GM18519 (cell line): ENCODE data around the gene MEG3.

ENCODE experiments used
- ATAC-seq: cut with Tn5 transposase; IDR thresholded peaks from one replicate; pipeline ENCODE4 v1.9.1; 2021; ENCODE audit warnings: mild to moderate bottlenecking, moderate library complexity; ENCODE audit not compliant: unreplicated experiment, low FRiP score

The MEG3 gene

GRCh38 chr14:100825713-100826331, at the start of gene MEG3:
Gene MEG3, plus strand, starts transcription at chr14:100826118.
- no peak for ATAC-seq

DNA sequence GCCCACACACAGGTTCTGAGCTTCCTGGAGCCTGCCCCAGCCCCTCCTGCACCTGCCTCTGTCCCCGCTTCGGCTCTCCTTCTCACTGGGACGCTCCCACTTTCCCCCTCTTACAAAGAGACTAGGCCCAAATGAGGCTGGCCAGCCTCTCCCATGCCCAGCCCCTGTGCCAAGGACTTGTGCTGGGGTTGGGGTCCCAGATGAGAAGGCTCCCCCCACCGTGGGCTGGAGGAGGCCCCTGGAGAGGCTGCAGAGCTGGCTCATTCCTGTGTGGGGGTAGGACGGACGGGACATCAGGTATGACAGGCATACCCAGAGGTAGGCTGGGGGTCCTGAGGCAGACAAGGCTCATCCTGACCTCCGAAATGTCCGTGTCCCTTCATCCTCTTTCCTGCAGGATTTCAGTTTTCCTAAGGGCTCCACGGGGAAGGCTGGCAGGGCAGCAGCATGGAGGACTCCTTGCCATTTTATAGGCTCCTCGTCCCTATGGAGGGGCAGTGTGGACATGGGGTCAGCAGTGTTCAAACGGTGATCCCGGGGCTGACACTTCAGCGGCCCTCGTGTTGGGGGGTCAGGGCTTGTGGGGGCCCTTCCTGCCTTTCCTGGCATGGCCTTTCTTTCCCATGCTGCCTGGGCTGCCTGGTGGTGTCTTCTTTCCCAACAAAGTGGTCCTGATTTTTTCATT, 49.1 kb upstream of the MEG3 start:
- ATAC-seq, result no peak

GRCh38 chr14:100777366-100777817, 48.5 kb upstream of the MEG3 start:
- ATAC-seq, result no peak

- no peak for ATAC-seq
Observed at GRCh38 chr14:100777818-100778525, 47.9 kb upstream of the MEG3 start.

DNA sequence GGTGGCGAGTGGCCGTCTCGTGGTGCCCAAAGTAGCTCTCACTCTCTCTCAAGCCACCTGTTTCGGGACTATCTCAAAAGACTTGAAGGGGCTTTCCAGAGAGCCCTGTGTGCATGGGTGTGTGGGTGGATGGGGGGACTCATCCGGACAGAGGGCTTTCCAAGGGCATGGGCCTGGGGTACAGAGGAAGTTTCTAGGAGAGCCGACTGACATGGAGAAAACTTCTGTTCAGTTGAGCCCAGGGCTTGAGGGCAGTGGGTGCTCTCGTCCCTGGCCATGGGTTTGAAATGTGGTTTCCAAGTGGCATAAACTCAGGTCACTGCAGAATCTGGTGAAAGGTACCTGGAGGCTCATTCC, 47.4 kb upstream of the MEG3 start:
- no peak for ATAC-seq

DNA sequence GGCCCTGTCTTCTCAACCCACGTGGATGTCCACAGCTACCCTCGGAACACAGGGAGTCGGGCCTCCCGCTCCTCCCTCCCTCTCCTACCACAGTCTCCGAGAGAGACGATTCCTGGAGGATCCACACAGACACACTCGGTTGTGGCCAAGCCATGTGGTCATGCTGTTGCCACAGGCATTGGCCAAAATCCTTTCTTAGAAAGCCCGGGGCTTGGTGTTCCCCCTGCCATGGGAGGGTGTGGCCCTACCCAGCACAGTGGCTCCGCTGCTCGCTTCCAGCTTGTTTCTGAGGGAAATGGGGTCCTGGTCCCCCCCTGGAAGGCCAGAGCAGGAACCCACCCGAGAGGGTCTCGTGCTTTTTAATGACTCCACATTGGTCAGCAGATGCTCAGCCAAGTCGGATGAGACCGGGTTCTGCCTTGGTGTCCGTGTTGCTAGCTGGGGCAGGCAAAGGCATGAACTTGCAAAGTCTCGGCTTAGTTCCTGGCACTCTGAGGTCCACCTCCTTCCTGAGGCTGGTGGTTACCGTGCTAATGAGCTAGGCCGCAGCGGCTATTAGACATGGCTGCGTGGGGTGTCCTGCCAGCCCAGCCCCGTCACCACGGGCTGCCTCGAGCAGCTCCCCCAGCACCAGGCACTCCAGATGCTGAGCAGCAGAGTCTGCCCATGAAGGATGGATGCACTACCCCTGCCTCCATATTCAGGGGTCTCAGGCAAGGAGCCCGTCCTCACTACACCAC, 46.8 kb upstream of the MEG3 start:
- no peak for ATAC-seq

GRCh38 chr14:100779691-100780080, 46.2 kb upstream of the MEG3 start:
- ATAC-seq, result no peak

DNA sequence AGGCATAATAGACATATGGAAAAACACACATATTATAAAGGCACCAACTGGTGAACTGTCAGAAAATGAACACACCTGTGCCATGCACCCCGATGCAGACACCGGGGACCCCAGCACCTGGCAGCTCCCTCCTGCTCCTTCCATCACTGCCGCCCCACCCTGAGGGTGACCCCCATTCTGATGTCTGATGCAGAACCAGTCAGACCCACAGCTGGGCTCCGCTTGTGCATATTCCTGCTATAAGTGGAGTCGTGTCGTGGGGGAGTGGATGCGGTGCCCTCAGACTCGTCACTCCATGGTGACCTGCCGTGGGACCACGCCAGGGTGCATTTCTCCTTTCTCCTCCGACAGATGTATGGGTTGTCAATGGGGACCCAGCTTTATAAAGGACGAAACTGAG, 45.7 kb upstream of the MEG3 start:
- no peak for ATAC-seq

- ATAC-seq, result no peak
Observed at GRCh38 chr14:100780646-100781355, 45.1 kb upstream of the MEG3 start.

DNA sequence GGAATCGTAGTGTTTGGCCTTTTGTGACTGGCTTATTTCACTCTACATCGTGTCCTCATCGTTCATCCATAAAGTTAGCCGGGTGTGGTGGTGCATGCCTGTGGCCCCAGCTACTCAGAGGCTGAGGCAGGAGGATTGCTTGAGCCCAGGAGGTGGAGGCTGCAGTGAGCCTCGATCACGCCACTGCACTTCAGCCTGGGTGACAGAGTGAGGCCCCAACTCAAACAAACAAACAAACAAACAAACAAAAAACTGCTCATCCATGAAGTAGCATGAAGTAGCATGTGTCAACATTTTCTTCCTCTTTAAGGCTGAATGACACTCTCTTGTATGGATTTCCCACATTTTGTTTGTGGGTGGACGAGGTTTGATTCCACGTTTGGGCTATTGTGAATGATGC, 44.0 kb upstream of the MEG3 start:
- ATAC-seq, result no peak

GRCh38 chr14:100782516-100783320, 43.2 kb upstream of the MEG3 start:
- ATAC-seq, result no peak

DNA sequence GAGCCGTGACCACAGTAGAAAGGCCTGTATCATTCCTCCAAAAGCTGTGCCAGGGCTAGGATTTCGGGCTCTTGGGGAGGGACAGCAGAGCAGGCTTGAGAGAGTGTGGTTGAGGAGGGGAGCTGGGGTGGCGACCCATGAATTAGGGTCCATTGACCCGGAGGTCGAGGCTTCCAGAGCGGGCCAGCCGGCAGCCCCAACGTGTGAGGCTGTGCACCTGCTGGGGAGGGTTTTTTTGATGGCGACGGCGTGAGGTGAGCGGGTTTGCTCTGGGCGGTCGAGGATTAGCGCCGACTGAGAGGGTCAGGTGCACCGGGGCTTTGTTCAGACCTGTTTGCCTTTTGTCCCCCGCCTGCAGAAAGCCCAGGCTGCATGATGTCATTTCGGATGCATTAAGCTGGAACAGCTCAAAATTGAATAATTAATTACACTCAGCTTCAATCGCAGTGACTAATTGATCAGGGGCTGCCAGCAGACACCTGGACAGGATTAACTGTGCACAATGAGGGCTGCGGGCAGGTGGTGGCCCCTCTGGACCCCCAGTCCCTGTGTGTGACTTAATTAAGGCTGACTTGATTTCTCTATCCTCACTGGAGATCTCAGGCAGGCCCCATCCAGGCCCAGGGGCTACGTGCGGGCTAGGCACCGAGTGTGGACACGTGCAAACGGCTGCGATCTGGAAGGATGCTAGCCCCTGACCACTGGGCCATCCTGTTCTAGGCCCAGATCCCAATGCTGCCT, 42.1 kb upstream of the MEG3 start:
- no peak for ATAC-seq

GRCh38 chr14:100784523-100785337, 41.2 kb upstream of the MEG3 start:
- ATAC-seq, result no peak

DNA sequence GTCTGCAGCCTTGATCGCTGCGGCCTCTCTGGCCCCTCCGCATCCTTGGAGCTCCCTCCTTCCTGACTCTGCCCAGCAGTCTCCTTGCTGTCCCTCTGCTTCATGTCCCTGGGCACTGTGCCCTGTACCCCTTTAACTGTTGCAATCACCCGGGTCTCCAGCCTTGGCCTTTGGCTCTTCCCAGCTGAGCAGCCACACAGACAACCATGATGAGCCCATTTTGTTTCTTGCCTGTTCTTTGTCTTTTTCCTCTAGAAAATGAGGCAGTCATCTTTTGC, 40.6 kb upstream of the MEG3 start:
- no peak for ATAC-seq

DNA sequence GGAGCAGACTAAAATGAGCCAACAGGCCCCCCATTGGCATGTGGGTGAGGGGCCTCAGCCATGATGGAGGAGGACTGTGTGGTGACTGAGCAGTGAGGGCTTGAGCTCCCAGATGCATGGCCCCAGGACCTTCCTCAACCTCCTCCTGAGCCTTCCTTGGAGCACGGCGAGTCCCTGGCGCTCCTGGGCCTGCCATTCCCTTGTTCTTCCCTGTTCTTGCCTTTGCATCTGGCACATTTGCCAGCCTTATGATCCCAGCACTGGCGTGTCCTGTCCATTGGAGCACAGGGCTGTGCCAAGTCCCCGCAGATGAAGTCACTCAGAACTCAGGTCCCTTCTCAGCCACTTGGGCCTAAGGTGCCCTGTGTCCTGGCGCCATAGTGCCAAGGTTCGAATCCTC, 40.3 kb upstream of the MEG3 start:
- no peak for ATAC-seq

- ATAC-seq, result no peak
Observed at GRCh38 chr14:100786131-100786530, 39.8 kb upstream of the MEG3 start.

DNA sequence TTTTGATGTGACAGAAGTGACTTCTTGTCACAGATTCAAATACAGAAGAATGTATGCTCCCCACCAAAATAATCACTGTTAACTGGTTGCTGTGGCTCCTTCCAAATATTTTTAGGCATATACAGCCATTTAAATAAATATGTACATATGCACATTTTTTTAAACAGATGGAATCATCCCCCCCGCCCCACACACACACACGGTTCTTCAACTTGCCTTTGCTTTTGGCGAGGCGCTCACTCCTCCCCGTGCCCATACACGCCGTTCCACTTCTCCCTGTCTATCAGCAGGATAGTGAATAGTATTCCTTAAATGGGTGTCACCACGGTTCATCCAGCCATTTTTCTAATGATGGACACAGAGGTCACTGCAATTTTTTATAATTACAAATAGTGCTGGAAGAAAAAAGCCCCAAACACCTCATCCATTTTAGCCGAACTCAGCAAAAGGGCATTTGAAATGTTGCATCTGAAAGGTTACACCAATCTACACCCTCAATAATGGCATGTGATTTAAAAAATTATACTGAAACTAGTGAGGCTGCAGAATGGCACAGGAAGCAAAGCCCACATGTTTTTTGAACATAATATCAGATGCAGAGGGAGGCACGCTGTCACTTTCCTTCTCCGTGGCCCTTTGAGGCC, 39.2 kb upstream of the MEG3 start:
- no peak for ATAC-seq

DNA sequence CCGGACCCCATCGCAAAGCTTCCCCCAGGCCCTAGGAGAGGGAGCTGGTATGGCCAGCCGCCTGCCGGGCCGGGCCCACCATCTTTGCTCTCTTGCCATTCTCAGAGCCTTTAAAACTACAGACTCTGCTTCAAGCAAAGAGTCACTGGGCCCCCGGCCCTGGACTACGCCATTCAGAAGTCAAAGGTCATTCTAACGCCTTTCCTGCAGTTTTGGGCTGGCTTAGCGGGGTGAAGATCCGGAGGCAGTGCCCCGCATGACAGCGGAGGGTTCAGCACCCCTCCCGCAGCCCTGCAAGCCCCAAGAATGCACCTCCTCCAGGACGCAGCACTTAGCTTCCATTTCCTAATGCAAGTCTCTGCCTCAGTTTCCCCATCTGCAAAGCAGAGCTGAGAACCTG, 38.3 kb upstream of the MEG3 start:
- no peak for ATAC-seq
